ENCODE results near the gene ZNHIT1.

ZNHIT1 gene

GRCh38 chr7:101216860-101217387 is 1.0 kb upstream of the ZNHIT1 start:
- peak overlapping the region; percentile 87 for H3K4me3 ChIP-seq (ENCODE audit: low read length)
- TF ChIP-seq CTCF (IDR thresholded peaks at IDR 0.05; ENCODE audit: insufficient read depth, low read depth, low read length, missing control alignments): no peak
- DNase-seq (ENCODE audit: low read depth): no peak

GRCh38 chr7:101218236-101219125 is 516 bp downstream of the ZNHIT1 start:
- H3K4me3 ChIP-seq (ENCODE audit: low read length): peak overlapping the region; percentile 87
- no peak for DNase-seq (ENCODE audit: low read depth)
- no peak for TF ChIP-seq CTCF (IDR thresholded peaks at IDR 0.05; ENCODE audit: insufficient read depth, low read depth, low read length, missing control alignments)

- TF ChIP-seq CTCF (IDR thresholded peaks at IDR 0.05; ENCODE audit: insufficient read depth, low read depth, low read length, missing control alignments): no peak
- DNase-seq (ENCODE audit: low read depth): no peak
- H3K4me3 ChIP-seq (ENCODE audit: low read length): no peak overlapping the region
Measured at GRCh38 chr7:101220295-101220694, 2.3 kb downstream of the ZNHIT1 start.

GRCh38 chr7:101222275-101222830 is 4.4 kb downstream of the ZNHIT1 start:
- no peak for DNase-seq (ENCODE audit: low read depth)
- no peak for TF ChIP-seq CTCF (IDR thresholded peaks at IDR 0.05; ENCODE audit: insufficient read depth, low read depth, low read length, missing control alignments)
- no peak overlapping the region for H3K4me3 ChIP-seq (ENCODE audit: low read length)

GRCh38 chr7:101223528-101223927 is 5.6 kb downstream of the ZNHIT1 start:
- no peak for TF ChIP-seq CTCF (IDR thresholded peaks at IDR 0.05; ENCODE audit: insufficient read depth, low read depth, low read length, missing control alignments)
- no peak overlapping the region for H3K4me3 ChIP-seq (ENCODE audit: low read length)
- DNase-seq (ENCODE audit: low read depth): no peak

GRCh38 chr7:101225650-101226049 is 7.7 kb downstream of the ZNHIT1 start:
- DNase-seq (ENCODE audit: low read depth): no peak
- no peak for TF ChIP-seq CTCF (IDR thresholded peaks at IDR 0.05; ENCODE audit: insufficient read depth, low read depth, low read length, missing control alignments)
- no peak overlapping the region for H3K4me3 ChIP-seq (ENCODE audit: low read length)
